PFSK-1 (cell line): Measurements from ENCODE around the gene STAT4.

Experiments
- FOXP2 ChIP-seq: optimal IDR thresholded peaks from 2 replicates; pipeline ENCODE3; 2011; ENCODE audit warnings: borderline replicate concordance, control low read depth, inconsistent platforms; ENCODE audit not compliant: insufficient read depth; ENCODE audit errors: extremely low read length, extremely low read depth
- POLR2AphosphoS5 ChIP-seq: IDR thresholded peaks from 2 replicates; pipeline ENCODE4 v1.6.1; 2012; ENCODE audit warnings: low read depth, mild to moderate bottlenecking, control low read depth, low read length, moderate library complexity
- REST ChIP-seq, 2 experiments: IDR thresholded peaks; 2 replicates each; pipeline versions ENCODE4 v1.6.1 to v1.8.0; 2011 to 2012; ENCODE audit warnings: low read depth in 2 of 2, low read length in 2 of 2, control low read depth in 1 of 2, inconsistent platforms in 1 of 2, mild to moderate bottlenecking in 1 of 2, moderate library complexity in 1 of 2; ENCODE audit not compliant: insufficient read depth in 1 of 2
- SIN3A ChIP-seq: IDR thresholded peaks from 2 replicates; pipeline ENCODE4 v1.6.1; 2012; ENCODE audit warnings: mild to moderate bottlenecking, low read length, moderate library complexity, borderline replicate concordance; ENCODE audit not compliant: insufficient read depth
- TAF1 ChIP-seq: IDR thresholded peaks from 2 replicates; pipeline ENCODE4 v1.6.1; 2012; ENCODE audit warnings: low read length, control low read depth, borderline replicate concordance; ENCODE audit not compliant: insufficient read depth

STAT4 gene

GRCh38 chr2:191165176-191165643 lies 14.4 kb upstream of the STAT4 start:
- no peak for TF ChIP-seq SIN3A
- no peak for TF ChIP-seq TAF1
- no peak for TF ChIP-seq POLR2AphosphoS5
- no peak for TF ChIP-seq FOXP2
- TF ChIP-seq REST (IDR thresholded peaks at IDR 0.05; ENCODE audit: insufficient read depth in 1 of 2, low read depth in 2 of 2, low read length in 2 of 2) = no peak

- no peak for TF ChIP-seq SIN3A
- no peak for TF ChIP-seq POLR2AphosphoS5
- TF ChIP-seq TAF1 = no peak
- TF ChIP-seq FOXP2 = no peak
- TF ChIP-seq REST (IDR thresholded peaks at IDR 0.05; ENCODE audit: insufficient read depth in 1 of 2, low read depth in 2 of 2, low read length in 2 of 2) = no peak
These were observed 8.0 kb upstream of the STAT4 start for GRCh38 chr2:191158747-191159146.

- TF ChIP-seq TAF1 (no peak), SIN3A (no peak), POLR2AphosphoS5 (no peak), REST (IDR thresholded peaks at IDR 0.05; ENCODE audit: insufficient read depth in 1 of 2, low read depth in 2 of 2, low read length in 2 of 2) (no peak), FOXP2 (no peak)
These were observed 7.4 kb upstream of the STAT4 start for GRCh38 chr2:191158193-191158592.

DNA sequence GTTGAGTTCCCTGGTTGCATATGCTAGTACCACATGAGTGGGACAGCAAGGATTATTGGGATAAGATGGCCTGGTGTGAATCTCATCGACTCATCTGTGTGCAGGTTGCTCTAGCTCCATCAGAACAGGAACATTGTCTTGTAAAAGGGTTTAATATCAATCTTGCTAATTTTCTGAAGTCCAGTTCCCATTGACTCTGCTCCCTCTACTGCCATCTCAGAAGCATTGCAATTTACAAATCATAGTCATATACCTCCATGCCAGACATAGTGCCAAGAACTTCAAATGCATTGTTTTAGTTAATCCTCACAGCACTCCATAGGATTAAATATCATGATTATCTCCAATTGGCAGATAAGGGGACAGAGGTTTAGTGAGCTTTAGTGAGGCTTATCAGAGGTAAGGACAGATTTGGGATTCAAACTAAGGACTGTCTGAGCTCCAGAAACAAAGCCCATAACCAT lies 4.8 kb upstream of the STAT4 start:
- no peak for TF ChIP-seq REST (IDR thresholded peaks at IDR 0.05; ENCODE audit: insufficient read depth in 1 of 2, low read depth in 2 of 2, low read length in 2 of 2)
- no peak for TF ChIP-seq SIN3A
- TF ChIP-seq FOXP2 = no peak
- TF ChIP-seq TAF1 = no peak
- no peak for TF ChIP-seq POLR2AphosphoS5

DNA sequence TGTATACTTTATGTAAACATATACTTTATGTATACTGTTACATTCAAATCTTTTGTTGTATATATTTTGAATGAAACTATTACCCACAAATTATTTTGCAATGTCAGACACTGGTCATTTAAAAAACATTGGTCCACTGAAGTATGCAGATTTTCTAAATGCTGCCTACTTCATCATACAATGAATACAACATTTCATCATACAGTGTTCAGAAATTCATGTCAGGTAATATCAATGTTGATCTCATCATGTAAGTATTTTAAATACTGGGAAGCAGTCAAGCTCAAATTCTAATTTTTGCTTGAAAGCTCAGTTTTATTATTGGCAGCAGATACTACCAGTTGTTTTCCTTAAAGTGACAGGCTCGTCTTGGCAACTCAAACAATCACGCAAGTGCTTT lies 2.9 kb upstream of the STAT4 start:
- TF ChIP-seq SIN3A = no peak
- no peak for TF ChIP-seq TAF1
